ENCODE measurements around the gene ZNF554.
"Not testable (repeated sequence)": the region's sequence is repeated elsewhere in the genome, so short reads cannot be mapped to it uniquely, and the experiment has no call there.

Gene ZNF554

GRCh38 chr19:2791440-2791839 is 28.2 kb upstream of the ZNF554 start:
- DNase-seq, result no peak

- DNase-seq, result no peak
Observed at GRCh38 chr19:2791876-2792275, 27.8 kb upstream of the ZNF554 start.

- DNase-seq, result not testable (repeated sequence)
Observed at GRCh38 chr19:2792666-2793065, 27.0 kb upstream of the ZNF554 start.

- no peak for DNase-seq
Observed at GRCh38 chr19:2793126-2793525, 26.5 kb upstream of the ZNF554 start.

- DNase-seq, result no peak
Observed at GRCh38 chr19:2793577-2793976, 26.1 kb upstream of the ZNF554 start.

GRCh38 chr19:2795827-2796658 is 23.6 kb upstream of the ZNF554 start:
- DNase-seq, result no peak

GRCh38 chr19:2796659-2797266 is 22.9 kb upstream of the ZNF554 start:
- no peak for DNase-seq

GRCh38 chr19:2797280-2797679 is 22.4 kb upstream of the ZNF554 start:
- no peak for DNase-seq

- DNase-seq, result no peak
Observed at GRCh38 chr19:2798158-2798685, 21.4 kb upstream of the ZNF554 start.

- no peak for DNase-seq
Observed at GRCh38 chr19:2798733-2799132, 20.9 kb upstream of the ZNF554 start.

GRCh38 chr19:2799273-2800020 is 20.2 kb upstream of the ZNF554 start:
- no peak for DNase-seq

GRCh38 chr19:2800506-2800905 is 19.2 kb upstream of the ZNF554 start:
- no peak for DNase-seq

- DNase-seq, result no peak
Observed at GRCh38 chr19:2802826-2803225, 16.8 kb upstream of the ZNF554 start.

- no peak for DNase-seq
Observed at GRCh38 chr19:2803486-2804155, 16.0 kb upstream of the ZNF554 start.

- no peak for DNase-seq
Observed at GRCh38 chr19:2804156-2805004, 15.3 kb upstream of the ZNF554 start.

GRCh38 chr19:2805261-2805900 is 14.3 kb upstream of the ZNF554 start:
- no peak for DNase-seq

GRCh38 chr19:2805991-2806649 is 13.5 kb upstream of the ZNF554 start:
- DNase-seq, result no peak

GRCh38 chr19:2806736-2807378 is 12.8 kb upstream of the ZNF554 start:
- DNase-seq, result no peak

- DNase-seq, result no peak
Observed at GRCh38 chr19:2807379-2808128, 12.1 kb upstream of the ZNF554 start.

All from activated gamma-delta T cell treated with Interleukin-2 at 50 U/mL for 16 hours (primary cell).